ENCODE results near the gene LRP8.

LRP8 gene

GRCh38 chr1:53328009-53328461 lies at the start of gene LRP8:
TSS of gene LRP8 (minus strand) at chr1:53328070. CDS start at chr1:53327912, 158 bp downstream.
- peak; percentile 49 to 78 for DNase-seq (ENCODE audit: low read depth in 1 of 2, low spot score in 1 of 2)

GRCh38 chr1:53377438-53377841 lies 49.6 kb upstream of the LRP8 start:
- DNase-seq (ENCODE audit: low read depth in 1 of 2, low spot score in 1 of 2), result no peak

- no peak for DNase-seq (ENCODE audit: low read depth in 1 of 2, low spot score in 1 of 2)
Observed at GRCh38 chr1:53376742-53377437, 49.0 kb upstream of the LRP8 start.

DNA sequence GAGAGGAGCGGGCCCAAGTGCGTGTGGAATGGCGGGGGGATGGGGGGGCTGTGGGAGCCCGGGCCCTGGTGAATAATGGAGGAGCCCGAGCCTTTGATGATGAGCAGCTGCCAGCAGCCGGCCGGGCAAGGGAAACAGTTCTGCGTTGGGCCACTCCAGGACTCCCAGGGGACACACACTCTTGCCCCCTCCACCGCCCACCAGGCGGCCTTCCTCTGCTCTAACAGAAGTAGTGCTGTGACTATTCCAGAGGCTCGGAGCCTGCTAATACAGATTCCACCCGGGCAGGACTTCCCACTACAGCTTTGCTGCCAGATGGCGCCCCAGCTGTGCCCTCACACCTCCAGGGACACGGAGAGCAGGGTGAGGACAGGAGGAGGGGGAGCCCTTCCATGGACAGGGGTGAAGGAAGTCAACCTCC lies 48.2 kb upstream of the LRP8 start:
- no peak for DNase-seq (ENCODE audit: low read depth in 1 of 2, low spot score in 1 of 2)

DNA sequence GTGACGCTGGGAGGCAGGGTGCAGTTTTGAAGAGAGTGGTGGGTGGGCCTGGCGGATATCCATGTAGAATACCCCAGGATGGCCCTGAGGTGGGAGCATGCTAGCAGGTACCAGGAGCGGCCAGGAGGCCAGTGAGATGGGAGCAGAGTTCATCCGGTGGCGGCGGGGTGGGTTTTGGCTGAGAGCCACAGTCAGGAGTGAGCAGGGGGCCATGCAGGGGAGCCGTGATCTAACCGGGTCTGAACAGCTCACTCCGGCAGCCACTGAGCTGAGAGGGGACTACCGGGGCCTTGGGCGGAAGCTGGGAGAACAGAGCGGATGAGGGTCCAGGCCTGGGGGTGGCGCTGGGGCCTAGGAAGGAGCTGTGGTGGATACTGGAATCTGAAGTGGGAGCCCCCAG lies 47.6 kb upstream of the LRP8 start:
- no peak for DNase-seq (ENCODE audit: low read depth in 1 of 2, low spot score in 1 of 2)

DNA sequence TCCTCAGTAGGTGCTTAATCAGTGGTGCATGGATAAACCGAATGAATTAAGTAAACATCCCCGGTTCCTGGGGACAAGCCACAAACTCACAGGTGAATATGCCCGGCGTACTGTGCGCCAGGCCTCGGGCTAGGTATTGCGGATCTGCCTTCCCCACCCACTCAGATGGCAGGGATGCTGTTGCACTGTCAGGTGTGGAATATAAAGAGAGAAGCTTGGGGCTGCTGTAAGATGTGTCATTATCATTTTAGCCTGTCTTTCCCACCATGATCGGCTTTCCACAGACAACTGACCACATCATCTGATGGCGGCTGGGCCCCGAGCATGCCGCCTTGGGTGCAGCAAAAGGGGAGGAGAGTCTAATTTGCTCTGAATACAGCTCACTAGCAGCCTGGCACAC lies 45.4 kb upstream of the LRP8 start:
- DNase-seq (ENCODE audit: low read depth in 1 of 2, low spot score in 1 of 2), result no peak

DNA sequence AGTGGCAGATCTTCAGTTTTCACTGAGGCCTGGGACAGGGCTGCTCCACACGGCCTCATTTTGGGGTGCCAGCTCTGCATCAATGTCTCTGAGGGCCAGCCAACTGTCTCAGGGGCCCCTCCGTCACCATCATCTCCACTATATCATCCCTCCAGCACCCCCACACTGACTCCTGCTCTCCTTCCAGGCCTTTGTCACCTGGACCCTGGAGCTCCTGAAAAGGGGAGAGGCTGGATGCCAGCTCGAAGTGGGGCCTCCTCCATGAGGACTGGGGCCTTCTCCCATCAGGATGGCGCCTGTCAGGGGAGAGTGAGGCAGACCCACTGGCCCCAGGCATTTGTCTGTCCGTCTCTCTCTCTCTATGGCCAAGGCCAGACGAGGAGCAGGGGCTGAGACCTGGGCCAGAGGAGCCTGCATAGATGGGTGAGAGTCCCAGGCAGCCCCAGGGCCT lies 44.7 kb upstream of the LRP8 start:
- DNase-seq (ENCODE audit: low read depth in 1 of 2, low spot score in 1 of 2), result no peak

DNA sequence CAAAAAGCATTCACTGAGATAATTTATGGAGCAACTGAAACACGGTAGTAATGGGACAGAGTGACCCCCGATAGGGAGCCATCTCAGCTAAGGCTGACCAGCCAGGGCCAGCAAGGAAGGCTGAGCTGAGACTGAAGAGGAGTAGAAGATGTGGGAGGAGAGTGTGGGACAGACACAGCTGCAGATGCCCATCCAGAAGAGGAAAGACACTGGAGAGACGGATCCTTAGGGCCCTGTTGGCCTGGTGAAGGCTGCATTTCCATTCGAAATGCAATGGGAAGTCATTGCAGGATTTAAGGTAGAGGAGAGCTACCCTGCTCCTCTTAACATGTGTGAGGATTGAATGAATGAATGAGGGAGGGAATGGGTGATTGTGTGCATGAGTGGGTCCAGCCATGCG lies 44.0 kb upstream of the LRP8 start:
- no peak for DNase-seq (ENCODE audit: low read depth in 1 of 2, low spot score in 1 of 2)

GRCh38 chr1:53371121-53371666 lies 43.3 kb upstream of the LRP8 start:
- DNase-seq (ENCODE audit: low read depth in 1 of 2, low spot score in 1 of 2), result no peak

DNA sequence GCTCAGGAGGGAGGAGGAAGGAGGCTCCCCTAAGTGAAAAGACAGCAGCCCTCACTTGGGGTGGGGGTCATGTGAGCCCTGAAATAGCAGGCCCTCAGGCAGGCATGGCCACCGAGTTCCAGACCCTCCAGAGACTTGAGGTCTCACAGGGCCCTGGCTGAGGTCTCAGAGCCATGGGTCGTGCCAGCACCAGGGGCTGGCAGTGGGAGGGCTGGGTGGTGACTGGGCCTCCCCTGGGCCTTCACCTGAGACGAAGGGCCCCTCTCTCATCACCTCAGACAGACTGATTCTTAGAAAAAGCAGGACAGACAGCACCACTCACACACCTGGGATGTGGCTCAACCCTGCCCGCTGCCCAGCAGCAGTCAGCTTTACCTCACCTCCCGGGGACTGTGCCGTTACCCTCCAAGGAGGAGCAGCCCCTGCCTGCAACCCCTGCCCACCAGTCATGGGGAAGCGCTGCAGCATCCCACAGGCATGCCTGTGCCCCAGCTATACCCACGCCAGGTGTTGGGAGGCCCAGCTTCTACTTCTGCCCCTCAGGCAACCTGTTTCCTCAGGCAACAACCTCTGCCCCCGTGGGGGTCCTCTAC lies 42.6 kb upstream of the LRP8 start:
- DNase-seq (ENCODE audit: low read depth in 1 of 2, low spot score in 1 of 2), result no peak

DNA sequence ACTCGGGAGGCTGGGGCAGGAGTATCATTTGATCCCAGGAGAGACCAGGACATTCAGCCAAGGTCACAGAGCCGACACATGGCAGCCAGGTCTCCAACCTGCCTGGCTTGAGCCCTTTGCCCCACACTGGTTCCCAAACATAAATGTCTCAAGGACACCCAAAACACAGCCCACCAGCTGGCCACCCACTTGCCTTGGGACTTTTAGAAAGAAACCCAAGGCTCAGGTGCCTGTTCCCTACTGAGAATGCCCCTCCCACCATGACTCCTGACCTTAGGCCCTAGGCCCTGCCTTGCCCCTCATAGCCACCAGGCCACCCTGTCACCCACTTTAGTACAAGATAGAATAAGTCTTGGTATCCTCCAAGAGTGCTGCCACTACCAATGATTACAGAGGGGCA lies 41.9 kb upstream of the LRP8 start:
- no peak for DNase-seq (ENCODE audit: low read depth in 1 of 2, low spot score in 1 of 2)

- no peak for DNase-seq (ENCODE audit: low read depth in 1 of 2, low spot score in 1 of 2)
Observed at GRCh38 chr1:53369034-53369750, 41.3 kb upstream of the LRP8 start.

DNA sequence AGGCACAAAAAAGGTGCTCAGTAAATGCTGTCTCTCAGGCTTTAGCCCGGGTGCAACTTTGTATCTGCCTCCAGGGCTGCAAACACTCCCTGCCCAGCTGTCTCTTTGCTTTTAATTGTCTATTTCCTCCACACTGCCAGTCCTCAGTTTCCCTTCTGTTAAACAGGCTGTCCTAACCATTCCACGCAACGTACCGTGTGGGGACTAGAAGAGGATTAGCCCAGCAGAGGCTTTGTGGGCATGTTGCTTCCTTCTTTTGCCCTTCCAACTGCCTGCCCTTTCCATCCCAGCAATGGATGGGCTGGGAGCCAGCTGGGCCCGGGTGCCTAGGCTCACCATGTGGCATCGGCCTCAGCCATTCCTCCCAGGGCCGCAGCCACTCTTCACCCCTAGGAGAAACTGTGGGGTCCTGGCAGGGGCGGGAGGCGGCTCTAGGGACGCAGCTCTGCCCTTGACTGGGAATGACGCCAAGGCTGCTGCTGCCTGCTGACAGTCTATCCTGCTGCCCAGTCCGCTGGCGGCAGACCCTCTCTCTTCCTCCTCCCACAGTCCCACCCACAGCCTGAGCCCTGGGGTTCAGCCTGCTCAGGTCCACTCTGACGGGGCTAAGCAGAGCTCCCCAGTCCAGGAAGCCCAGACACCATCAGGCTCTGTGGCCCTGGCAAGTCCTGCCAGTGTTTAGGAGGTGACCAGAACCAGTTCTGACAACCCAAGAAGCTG lies 40.6 kb upstream of the LRP8 start:
- no peak for DNase-seq (ENCODE audit: low read depth in 1 of 2, low spot score in 1 of 2)

- no peak for DNase-seq (ENCODE audit: low read depth in 1 of 2, low spot score in 1 of 2)
Observed at GRCh38 chr1:53367503-53368313, 39.8 kb upstream of the LRP8 start.

GRCh38 chr1:53366901-53367502 lies 39.1 kb upstream of the LRP8 start:
- DNase-seq (ENCODE audit: low read depth in 1 of 2, low spot score in 1 of 2), result no peak

- no peak for DNase-seq (ENCODE audit: low read depth in 1 of 2, low spot score in 1 of 2)
Observed at GRCh38 chr1:53365437-53366063, 37.7 kb upstream of the LRP8 start.

DNA sequence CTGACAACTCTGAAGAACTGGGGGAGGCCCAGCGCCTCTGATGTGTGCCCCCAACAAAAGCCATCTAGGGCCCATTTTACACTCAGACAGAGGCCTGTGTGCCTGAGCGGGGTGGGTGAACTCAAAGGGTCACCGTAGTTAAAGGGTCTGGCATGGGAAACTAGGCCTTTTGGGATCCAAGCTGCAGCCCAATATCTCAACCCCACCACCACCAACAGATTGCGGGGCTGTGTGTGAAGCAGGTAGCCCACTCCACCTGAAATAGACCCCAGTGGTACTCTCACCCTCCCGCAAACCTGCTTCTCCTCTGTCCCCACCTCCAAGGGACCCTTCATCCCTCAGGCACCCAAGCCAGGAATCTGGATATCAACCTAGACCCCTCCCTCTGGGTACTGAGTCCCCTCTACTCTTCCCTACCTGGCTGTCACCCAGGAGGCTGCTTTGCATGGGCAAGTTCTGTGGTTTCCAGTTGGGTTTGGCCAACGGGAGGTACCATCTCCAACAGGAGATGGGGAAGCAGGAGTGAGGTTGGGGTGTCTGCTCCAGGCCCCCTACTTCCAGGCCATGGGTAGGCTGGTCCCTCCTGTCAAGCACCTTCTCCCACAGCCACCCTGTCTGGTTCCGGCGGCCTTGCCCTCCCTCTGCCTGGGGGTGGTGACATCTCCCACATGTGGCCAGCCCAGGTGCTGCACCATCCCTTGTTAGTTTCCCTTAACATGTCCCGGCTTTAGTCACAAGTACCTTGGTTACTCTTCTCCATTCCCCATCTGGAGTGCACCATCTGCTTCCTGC lies 35.2 kb upstream of the LRP8 start:
- no peak for DNase-seq (ENCODE audit: low read depth in 1 of 2, low spot score in 1 of 2)

GRCh38 chr1:53362270-53362669 lies 34.4 kb upstream of the LRP8 start:
- DNase-seq (ENCODE audit: low read depth in 1 of 2, low spot score in 1 of 2), result no peak

GRCh38 chr1:53361541-53361961 lies 33.7 kb upstream of the LRP8 start:
- DNase-seq (ENCODE audit: low read depth in 1 of 2, low spot score in 1 of 2), result no peak

All from stimulated activated CD4-positive, alpha-beta T cell treated with anti-CD3 and anti-CD28 coated beads, Interleukin-15, amount 100 ng/mL, for 1 hour (primary cell).